Upper lobe of left lung (tissue), 6 donors: Measurements from ENCODE around the gene TENM4. TPM values are rescaled to one million over a fixed set of nuclear protein-coding genes. Genes with fewer than 3 reads are reported as not detected.

Experiments used
- ATAC-seq, 2 donors: fragments of 200-7000 bp; cut with Tn5 transposase; one replicate each; pipeline ENCODE4 v1.9.1; 2022; ENCODE audit warnings: mild to moderate bottlenecking in 2 of 2, moderate library complexity in 2 of 2; ENCODE audit not compliant: low FRiP score in 2 of 2
- DNase-seq, 2 donors: peaks; one replicate each; pipeline ENCODE4 v3.0.0-alpha.2; 2019 to 2020
- H3K27ac ChIP-seq, 4 donors: fragments of 200-600 bp; sonication (generic); one replicate each; pipeline ENCODE4 v1.5.1; 2016 to 2019
- H3K27me3 ChIP-seq, 4 donors: fragments of 200-600 bp; sonication (generic); one replicate each; pipeline ENCODE4 v1.5.1; 2017 to 2019
- H3K36me3 ChIP-seq, 4 donors: fragments of 200-600 bp; sonication (generic); one replicate each; pipeline ENCODE4 v1.5.1; 2016 to 2019
- H3K4me1 ChIP-seq, 4 donors: fragments of 200-600 bp; sonication (generic); one replicate each; pipeline ENCODE4 v1.5.1; 2018 to 2019
- H3K4me3 ChIP-seq, 4 donors: fragments of 200-600 bp; sonication (generic); one replicate each; pipeline ENCODE4 v1.5.1; 2017 to 2019; ENCODE audit warnings: mild to moderate bottlenecking in 2 of 4, moderate library complexity in 1 of 4
- H3K9me3 ChIP-seq, 4 donors: fragments of 200-600 bp; sonication (generic); one replicate each; pipeline ENCODE4 v1.5.1; 2018 to 2019
- CTCF ChIP-seq, 6 experiments: fragments of 450-650 bp in 4 of 6; fragments of 200-600 bp in 2 of 6; sonication (generic) in 2 of 6; IDR thresholded peaks; one replicate each; pipeline ENCODE4 v1.5.1; 2016 to 2019; ENCODE audit warnings: antibody characterized with exemption in 6 of 6
- EP300 ChIP-seq, 4 donors: sonication (generic); formaldehyde crosslinking; IDR thresholded peaks; one replicate each; pipeline ENCODE4 v1.5.1; 2017; ENCODE audit warnings: antibody characterized with exemption in 4 of 4, control low read depth in 2 of 4
- POLR2A ChIP-seq, 4 donors: fragments of 450-650 bp; IDR thresholded peaks; one replicate each; pipeline ENCODE4 v1.5.1; 2016 to 2017; ENCODE audit warnings: antibody characterized with exemption in 4 of 4, mild to moderate bottlenecking in 2 of 4
- POLR2AphosphoS5 ChIP-seq, 2 donors: sonication (generic); formaldehyde crosslinking; IDR thresholded peaks; one replicate each; pipeline ENCODE4 v1.5.1; 2017; ENCODE audit warnings: antibody characterized with exemption in 2 of 2
- WGBS, 2 donors: methylation state at CpG; one replicate each; pipeline ENCODE4 v1.1.5; 2017 to 2018; 5-methylcytosine and 5-hydroxymethylcytosine counted together
- total RNA-seq, 6 donors: library from RNA; depleted of rRNA in 4 of 6; stranded (reverse); fragments of >200 nt in 4 of 6; gene quantifications; one replicate each; pipeline versions ENCODE4 v1.1.0 to v1.2.1, GENCODE V29; 2016 to 2021
- donor health status: DM: no; HTN: no; CAD: no; lungs with moderate emphysema.
- donor health status: DM: no; HTN: yes; CAD: no; lungs with severe emphysema.

The TENM4 gene
- total RNA-seq, 6 donors from 2014 or later: 0.11 to 20.0 (median 3.7) TPM

- TF ChIP-seq POLR2A (IDR thresholded peaks at IDR 0.05) (no peak), POLR2AphosphoS5 (IDR thresholded peaks at IDR 0.05) (no peak), CTCF (IDR thresholded peaks at IDR 0.05) (no peak), EP300 (IDR thresholded peaks at IDR 0.05) (no peak)
- no peak overlapping the region for H3K27ac ChIP-seq
- H3K36me3 ChIP-seq: no peaks in the 10 kb centered on the region
- no peaks in the 10 kb centered on the region for H3K9me3 ChIP-seq
- no peak overlapping the region for H3K4me3 ChIP-seq
- 51 to 52% methylated on average over 6 of the region's 6 CpGs for WGBS, 2 donors
- no peaks in the 10 kb centered on the region for H3K4me1 ChIP-seq
- no peaks in the 10 kb centered on the region for H3K27me3 ChIP-seq
- DNase-seq (no peak), ATAC-seq (no peak)
These were observed 119.6 kb downstream of the TENM4 start for GRCh38 chr11:79321263-79321662.

- TF ChIP-seq CTCF (IDR thresholded peaks at IDR 0.05) (no peak), EP300 (IDR thresholded peaks at IDR 0.05) (no peak), POLR2AphosphoS5 (IDR thresholded peaks at IDR 0.05) (no peak), POLR2A (IDR thresholded peaks at IDR 0.05) (no peak)
- Histone ChIP-seq H3K27me3 (no peaks in the 10 kb centered on the region), H3K4me3 (no peak overlapping the region), H3K27ac (no peak overlapping the region), H3K9me3 (no peaks in the 10 kb centered on the region), H3K36me3 (no peaks in the 10 kb centered on the region), H3K4me1 (no peaks in the 10 kb centered on the region)
- DNase-seq (no peak), ATAC-seq (no peak)
- WGBS, 2 donors: 64 to 66% methylated on average over 8 of the region's 8 CpGs
These were observed 125.7 kb downstream of the TENM4 start for GRCh38 chr11:79314906-79315689.

- Histone ChIP-seq H3K27ac (no peak overlapping the region), H3K4me1 (no peaks in the 10 kb centered on the region), H3K4me3 (no peak overlapping the region), H3K36me3 (no peaks in the 10 kb centered on the region), H3K27me3 (no peaks in the 10 kb centered on the region), H3K9me3 (no peaks in the 10 kb centered on the region)
- DNase-seq (no peak), ATAC-seq (no peak)
- TF ChIP-seq CTCF (IDR thresholded peaks at IDR 0.05): no peak
- TF ChIP-seq EP300 (IDR thresholded peaks at IDR 0.05): no peak
- no peak for TF ChIP-seq POLR2AphosphoS5 (IDR thresholded peaks at IDR 0.05)
- no peak for TF ChIP-seq POLR2A (IDR thresholded peaks at IDR 0.05)
- 48% methylated on average over 4 of the region's 4 CpGs for WGBS, 2 donors
These were observed 127.3 kb downstream of the TENM4 start for GRCh38 chr11:79313530-79313913.

GRCh38 chr11:79312617-79313529 is 128.0 kb downstream of the TENM4 start:
- Histone ChIP-seq H3K9me3 (no peaks in the 10 kb centered on the region), H3K4me3 (no peak overlapping the region), H3K27ac (no peak overlapping the region), H3K27me3 (no peaks in the 10 kb centered on the region), H3K36me3 (no peaks in the 10 kb centered on the region), H3K4me1 (no peaks in the 10 kb centered on the region)
- DNase-seq (no peak), ATAC-seq (no peak)
- 39 to 46% methylated on average over 6 of the region's 6 CpGs for WGBS, 2 donors
- TF ChIP-seq POLR2A (IDR thresholded peaks at IDR 0.05): no peak
- TF ChIP-seq POLR2AphosphoS5 (IDR thresholded peaks at IDR 0.05): no peak
- no peak for TF ChIP-seq CTCF (IDR thresholded peaks at IDR 0.05)
- no peak for TF ChIP-seq EP300 (IDR thresholded peaks at IDR 0.05)
